Cardiac fibroblast (primary cell): ENCODE results near the gene DGKD.
"Not testable (repeated sequence)": the region's sequence is repeated elsewhere in the genome, so short reads cannot be mapped to it uniquely, and the experiment has no call there.

Experiments used
- DNase-seq, 2 donors: peaks; one replicate each; pipeline versions ENCODE4 v3.0.0 to v3.0.0-alpha.2; 2010; ENCODE audit warnings: low read depth in 2 of 2
- H3K4me3 ChIP-seq, 2 donors: replicated peaks in 1 of 2; 1 replicate in 1 of 2; 2 replicates in 1 of 2; pipeline ENCODE4 v1.5.1; 2011; ENCODE audit warnings: low read depth in 2 of 2, low read length in 2 of 2, mild to moderate bottlenecking in 2 of 2, moderate library complexity in 1 of 2
- CTCF ChIP-seq: IDR thresholded peaks from one replicate; pipeline ENCODE4 v1.5.1; 2011; ENCODE audit warnings: low read depth, mild to moderate bottlenecking, low read length, inconsistent platforms

The DGKD gene

DNA sequence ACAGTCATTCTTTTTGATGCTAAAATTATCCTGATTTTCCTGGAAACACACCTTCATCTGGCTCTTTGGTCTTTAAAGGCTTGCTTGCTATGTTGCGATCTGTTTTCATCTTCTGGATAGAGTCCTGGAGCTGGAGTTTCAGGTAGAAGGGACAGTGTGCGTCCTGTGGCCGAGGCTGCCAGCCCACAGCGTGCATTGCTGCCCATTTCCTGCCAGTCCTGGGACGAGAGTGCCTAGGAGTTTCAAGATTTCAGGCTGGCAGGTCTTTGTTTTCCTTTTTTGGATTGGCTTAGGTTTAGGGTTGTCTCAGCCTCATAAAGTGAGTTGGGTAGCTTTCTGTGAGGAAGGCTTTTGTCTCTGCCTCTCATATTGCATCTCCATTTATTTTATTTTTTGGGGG lies 14.5 kb downstream of the DGKD start:
- H3K4me3 ChIP-seq, result no peak overlapping the region
- no peak for TF ChIP-seq CTCF
- no peak for DNase-seq

- TF ChIP-seq CTCF, result no peak
- no peak overlapping the region for H3K4me3 ChIP-seq
- DNase-seq, result no peak
Measured at GRCh38 chr2:233369462-233369861, 15.2 kb downstream of the DGKD start.

DNA sequence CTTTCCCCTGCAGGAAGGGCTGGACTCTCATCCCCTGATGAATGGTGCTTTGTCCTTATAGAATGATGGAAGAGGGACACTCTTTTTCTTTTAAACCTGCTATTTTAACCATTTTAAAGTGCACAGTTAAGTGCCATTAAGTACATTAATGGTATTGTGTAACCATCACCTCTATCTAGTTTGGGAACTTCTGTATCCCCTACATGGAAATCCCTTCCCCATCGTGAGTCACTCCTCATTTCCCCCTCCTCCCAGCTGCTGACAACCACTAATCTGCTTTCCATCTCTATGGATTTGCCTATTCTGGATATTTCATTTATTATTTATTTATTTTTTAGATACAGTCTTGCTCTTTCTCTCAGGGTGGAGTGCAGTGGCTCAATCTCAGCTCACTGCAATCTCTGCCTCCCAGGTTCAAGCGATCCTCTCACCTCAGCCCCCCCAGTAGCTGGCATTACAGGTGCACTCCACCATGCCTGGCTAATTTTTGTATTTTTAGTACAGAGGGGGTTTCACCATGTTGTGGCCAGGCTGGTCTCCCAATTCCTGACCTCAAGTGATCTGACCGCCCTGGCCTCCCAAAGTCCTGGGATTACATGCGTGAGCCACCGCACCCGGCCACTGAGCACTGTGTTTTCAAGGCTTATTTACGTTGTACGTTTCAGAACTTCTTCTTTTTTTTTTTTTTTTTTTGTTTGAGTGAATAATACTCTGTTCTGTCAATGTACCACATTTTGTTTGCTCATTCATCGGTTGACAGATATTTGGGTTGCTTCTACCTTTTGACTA lies 15.8 kb downstream of the DGKD start:
- DNase-seq, result no peak
- no peak overlapping the region for H3K4me3 ChIP-seq
- no peak for TF ChIP-seq CTCF

DNA sequence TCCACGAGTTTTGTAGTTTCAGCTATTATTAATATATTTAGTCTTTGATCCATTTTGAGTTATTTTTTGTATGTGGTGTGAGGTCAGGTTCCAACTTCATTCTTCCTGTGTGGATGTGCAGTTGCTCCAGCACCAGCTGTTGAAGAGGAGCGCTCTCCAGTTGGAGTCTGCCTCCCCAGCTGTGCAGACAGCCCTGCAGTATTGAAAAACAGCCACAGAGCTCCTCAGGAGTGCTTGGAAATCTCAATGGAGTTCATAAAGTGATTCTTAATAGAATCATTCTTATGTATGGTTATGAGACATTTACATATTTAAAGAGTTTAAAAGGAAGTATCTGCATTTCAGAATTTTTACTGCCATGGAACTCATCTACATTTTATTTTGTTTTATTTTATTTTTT lies 17.3 kb downstream of the DGKD start:
- no peak for DNase-seq
- no peak overlapping the region for H3K4me3 ChIP-seq
- TF ChIP-seq CTCF, result no peak

GRCh38 chr2:233372855-233373254 lies 18.6 kb downstream of the DGKD start:
- no peak for TF ChIP-seq CTCF
- DNase-seq, result no peak
- H3K4me3 ChIP-seq, result no peak overlapping the region

DNA sequence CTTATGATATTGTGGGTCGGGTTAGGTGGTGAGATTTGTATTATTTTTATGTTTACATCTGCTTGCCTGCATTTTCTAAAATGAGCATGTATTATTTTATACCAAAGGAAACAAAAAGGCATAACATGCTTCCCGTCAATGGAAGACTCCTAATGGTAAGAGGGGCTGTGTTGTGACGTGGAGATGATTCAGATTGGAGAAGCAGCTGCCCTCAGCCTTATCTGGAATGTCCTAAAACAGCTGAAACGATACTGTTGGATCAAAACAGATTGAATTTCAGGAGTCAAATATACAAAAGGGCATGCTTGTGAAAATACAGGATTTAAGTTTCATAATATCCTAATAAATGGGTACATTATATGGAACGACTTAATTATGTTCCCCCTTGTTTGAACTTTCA lies 19.0 kb downstream of the DGKD start:
- TF ChIP-seq CTCF, result no peak
- no peak overlapping the region for H3K4me3 ChIP-seq
- DNase-seq, result no peak

DNA sequence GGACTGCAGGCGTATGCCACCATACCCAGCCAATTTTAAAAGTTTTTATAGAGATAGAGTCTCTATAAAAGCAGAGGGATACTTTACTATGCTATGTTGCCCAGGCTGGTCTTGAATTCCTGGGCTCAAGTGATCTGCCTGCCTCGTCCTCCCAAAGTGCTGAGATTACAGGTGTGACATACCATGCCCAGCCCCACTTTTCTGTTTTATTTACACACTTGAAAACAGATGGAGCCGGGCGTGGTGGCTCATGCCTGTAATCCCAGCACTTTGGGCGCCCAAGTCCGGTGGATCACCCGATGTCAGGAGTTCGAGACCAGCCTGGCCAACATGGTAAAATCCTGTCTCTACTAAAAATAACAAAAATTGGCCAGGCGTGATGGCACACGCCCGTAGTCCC lies 20.5 kb downstream of the DGKD start:
- not testable (repeated sequence) for DNase-seq, H3K4me3 ChIP-seq
